GM23338 (cell line): ENCODE results near the gene CANT1. TPM values are rescaled to one million over a fixed set of nuclear protein-coding genes. Genes with fewer than 3 reads are reported as not detected.
A peak's percentile ranks its signal among the peaks of the same experiment; 100 is the strongest.

Experiments
- ATAC-seq: fragments of 200-7000 bp; cut with Tn5 transposase; 3 replicates; pipeline ENCODE4 v1.9.1; 2020
- DNase-seq: peaks from one replicate; pipeline ENCODE4 v3.0.0-alpha.2; 2015; ENCODE audit warnings: low spot score
- H2AFZ ChIP-seq: fragments of 200-600 bp; sonication (generic); 2 replicates; pipeline ENCODE4 v1.8.0; 2016; ENCODE audit warnings: antibody characterized with exemption, mild to moderate bottlenecking, moderate library complexity
- H3F3A ChIP-seq: fragments of 200-600 bp; sonication (generic); replicated peaks from 2 replicates; pipeline ENCODE4 v1.8.0; 2017; ENCODE audit warnings: antibody characterized with exemption, mixed run types, low read depth
- H3K27ac ChIP-seq: fragments of 200-600 bp; sonication (generic); 2 replicates; pipeline ENCODE4 v1.6.1; 2016; ENCODE audit warnings: low read depth
- H3K27me3 ChIP-seq: fragments of 200-600 bp; sonication (generic); 2 replicates; pipeline ENCODE4 v1.8.0; 2016; ENCODE audit warnings: mild to moderate bottlenecking, mixed run types, moderate library complexity; ENCODE audit not compliant: insufficient read depth
- H3K36me3 ChIP-seq: fragments of 200-600 bp; sonication (generic); 2 replicates; pipeline ENCODE4 v1.8.0; 2016; ENCODE audit warnings: mild to moderate bottlenecking; ENCODE audit not compliant: insufficient read depth
- H3K4me1 ChIP-seq: fragments of 200-600 bp; sonication (generic); 2 replicates; pipeline ENCODE4 v1.8.0; 2016; ENCODE audit warnings: mild to moderate bottlenecking, moderate library complexity; ENCODE audit not compliant: insufficient read depth
- H3K4me2 ChIP-seq: fragments of 200-600 bp; sonication (generic); 2 replicates; pipeline ENCODE4 v1.7.1; 2017; ENCODE audit warnings: mixed run types
- H3K4me3 ChIP-seq: fragments of 200-600 bp; sonication (generic); 2 replicates; pipeline ENCODE4 v1.6.1; 2016; ENCODE audit warnings: mixed run types
- H3K79me2 ChIP-seq: fragments of 200-600 bp; sonication (generic); replicated peaks from 2 replicates; pipeline ENCODE4 v1.8.0; 2017; ENCODE audit warnings: mild to moderate bottlenecking; ENCODE audit not compliant: insufficient read depth
- H3K9me2 ChIP-seq: fragments of 200-600 bp; sonication (generic); 2 replicates; pipeline ENCODE4 v1.8.0; 2017; ENCODE audit not compliant: insufficient read depth
- H4K20me1 ChIP-seq: fragments of 200-600 bp; sonication (generic); replicated peaks from 2 replicates; pipeline ENCODE4 v1.8.0; 2017; ENCODE audit warnings: mild to moderate bottlenecking; ENCODE audit not compliant: insufficient read depth
- H3K27ac Mint-ChIP-seq: 2 replicates; pipeline ENCODE4 v1.8.0; 2020; ENCODE audit warnings: inconsistent platforms, mild to moderate bottlenecking, moderate library complexity, mixed read lengths
- H3K27me3 Mint-ChIP-seq: 3 replicates; pipeline ENCODE4 v1.8.0; 2022; ENCODE audit warnings: low read depth, mild to moderate bottlenecking, moderate library complexity, mixed read lengths, inconsistent platforms; ENCODE audit not compliant: insufficient read depth, poor library complexity
- H3K36me3 Mint-ChIP-seq: 3 replicates; pipeline ENCODE4 v1.8.0; 2021; ENCODE audit warnings: low read depth, mild to moderate bottlenecking, inconsistent platforms, moderate library complexity, mixed read lengths
- H3K4me1 Mint-ChIP-seq: 3 replicates; pipeline ENCODE4 v1.8.0; 2020; ENCODE audit warnings: mild to moderate bottlenecking, inconsistent platforms, mixed read lengths
- H3K4me3 Mint-ChIP-seq: 3 replicates; pipeline ENCODE4 v1.8.0; 2021; ENCODE audit warnings: moderate library complexity, mild to moderate bottlenecking, inconsistent platforms, mixed read lengths
- H3K9me3 Mint-ChIP-seq: 3 replicates; pipeline ENCODE4 v1.8.0; 2020; ENCODE audit warnings: moderate library complexity, mild to moderate bottlenecking, inconsistent platforms, mixed read lengths
- CREB1 ChIP-seq: fragments of 250-450 bp; sonication (Bioruptor Pico); IDR thresholded peaks from 2 replicates; pipeline ENCODE4 v1.5.0; 2020; ENCODE audit warnings: low read depth, mild to moderate bottlenecking, moderate library complexity
- CTCF ChIP-seq, 2 experiments: fragments of 200-600 bp in 1 of 2; sonication (generic) in 1 of 2; conservative IDR thresholded peaks; 2 replicates each; pipeline versions ENCODE4 v1.5.1 to v1.6.1; 2016 to 2017; ENCODE audit warnings: antibody characterized with exemption in 2 of 2, low read depth in 2 of 2, mild to moderate bottlenecking in 2 of 2, moderate library complexity in 1 of 2
- ETS1 ChIP-seq: IDR thresholded peaks from 2 replicates; pipeline ENCODE4 v1.6.1; 2016; ENCODE audit warnings: antibody characterized with exemption
- EZH2 ChIP-seq: fragments of 200-600 bp; sonication (generic); IDR thresholded peaks from one replicate; pipeline ENCODE4 v1.8.0; 2017; ENCODE audit warnings: antibody characterized with exemption, mild to moderate bottlenecking, low read depth; ENCODE audit not compliant: unreplicated experiment
- EZH2phosphoT487 ChIP-seq: fragments of 200-600 bp; sonication (generic); IDR thresholded peaks from one replicate; pipeline ENCODE4 v1.8.1; 2018; ENCODE audit warnings: antibody characterized with exemption; ENCODE audit not compliant: unreplicated experiment
- JUNB ChIP-seq: IDR thresholded peaks from one replicate; pipeline ENCODE4 v1.6.1; 2016; ENCODE audit warnings: antibody characterized with exemption; ENCODE audit not compliant: unreplicated experiment
- NANOG ChIP-seq: IDR thresholded peaks from 2 replicates; pipeline ENCODE4 v1.6.1; 2016; ENCODE audit warnings: antibody characterized with exemption, borderline replicate concordance
- POLR2AphosphoS5 ChIP-seq: IDR thresholded peaks from 2 replicates; pipeline ENCODE4 v1.6.1; 2016; ENCODE audit warnings: antibody characterized with exemption, low read depth
- REST ChIP-seq: IDR thresholded peaks from one replicate; pipeline ENCODE4 v1.6.1; 2018; ENCODE audit warnings: antibody characterized with exemption; ENCODE audit not compliant: unreplicated experiment
- STAT1 ChIP-seq: IDR thresholded peaks from one replicate; pipeline ENCODE4 v1.6.1; 2016; ENCODE audit warnings: antibody characterized with exemption; ENCODE audit not compliant: unreplicated experiment
- ZNF114 ChIP-seq: fragments of 250-450 bp; sonication (Bioruptor Pico); IDR thresholded peaks from 2 replicates; pipeline ENCODE4 v1.5.0; 2020; ENCODE audit warnings: mild to moderate bottlenecking, moderate library complexity
- ZNF331 ChIP-seq: fragments of 250-450 bp; sonication (Bioruptor Pico); IDR thresholded peaks from 2 replicates; pipeline ENCODE4 v1.5.0; 2020; ENCODE audit warnings: low read depth, mild to moderate bottlenecking, moderate library complexity
- polyA plus RNA-seq: library from polyadenylated mRNA; unstranded; fragments of >200 nt; fragmentation: Nextera tagmentation; extraction: Ambion mirVana; gene quantifications from 2 replicates; pipeline ENCODE4 v1.2.1, GENCODE V29; 2016
- total RNA-seq: library from RNA; depleted of rRNA; stranded (reverse); fragments of >200 nt; shearing (Covaris generic); gene quantifications from 2 replicates; pipeline ENCODE4 v1.2.3, GENCODE V29; 2014

The CANT1 gene
- total and polyA plus RNA-seq, 2 experiments from 2014 or later: 5.9 to 38.8 TPM

GRCh38 chr17:78973792-78974520 is 35.6 kb downstream of the CANT1 start:
- Histone ChIP-seq H2AFZ (no peak overlapping the region), H3K4me3 (no peak overlapping the region), H3K4me2 (no peak overlapping the region), H3K79me2 (no peaks in the 10 kb centered on the region), H3K36me3 (no peaks in the 10 kb centered on the region), H3K9me2 (no peaks in the 10 kb centered on the region), H4K20me1 (no peaks in the 10 kb centered on the region), H3F3A (0 out of 2 replicates have a peak, but pooled peaks cover 4% of the 10 kb centered on the region), H3K4me1 (no peaks in the 10 kb centered on the region), H3K27me3 (no peaks in the 10 kb centered on the region), H3K27ac (no peak overlapping the region)
- DNase-seq: no peak
- H3K4me3 Mint-ChIP-seq: no peak overlapping the region
- no peak for ATAC-seq
- H3K9me3 Mint-ChIP-seq: no peaks in the 10 kb centered on the region
- peaks cover 16% of the 10 kb centered on the region for H3K27me3 Mint-ChIP-seq
- no peak overlapping the region for H3K27ac Mint-ChIP-seq
- H3K4me1 Mint-ChIP-seq: peaks cover 24% of the 10 kb centered on the region
- H3K36me3 Mint-ChIP-seq: peaks cover 13% of the 10 kb centered on the region
- TF ChIP-seq CTCF (conservative IDR thresholded peaks at IDR 0.05; ENCODE audit: low read depth in 2 of 2): no peak
- no peak for TF ChIP-seq EZH2phosphoT487
- no peak for TF ChIP-seq STAT1
- TF ChIP-seq EZH2: no peak
- no peak for TF ChIP-seq JUNB
- no peak for TF ChIP-seq CREB1 (CRISPR knock-in tag)
- TF ChIP-seq ZNF114 (CRISPR knock-in tag): no peak
- TF ChIP-seq REST: no peak

GRCh38 chr17:78973196-78973595 is 36.4 kb downstream of the CANT1 start:
- peak; percentile 38 for ATAC-seq
- Histone ChIP-seq H3K27ac (no peak overlapping the region), H3K4me1 (no peaks in the 10 kb centered on the region), H2AFZ (no peak overlapping the region), H3K79me2 (no peaks in the 10 kb centered on the region), H3K9me2 (no peaks in the 10 kb centered on the region), H3K4me3 (no peak overlapping the region), H3K36me3 (no peaks in the 10 kb centered on the region), H3K27me3 (no peaks in the 10 kb centered on the region), H4K20me1 (no peaks in the 10 kb centered on the region), H3F3A (0 out of 2 replicates have a peak, but pooled peaks cover 4% of the 10 kb centered on the region), H3K4me2 (no peak overlapping the region)
- H3K36me3 Mint-ChIP-seq: peaks cover 13% of the 10 kb centered on the region
- H3K9me3 Mint-ChIP-seq: no peaks in the 10 kb centered on the region
- H3K4me3 Mint-ChIP-seq: no peak overlapping the region
- no peak overlapping the region for H3K27ac Mint-ChIP-seq
- peaks cover 17% of the 10 kb centered on the region for H3K27me3 Mint-ChIP-seq
- DNase-seq: peak; percentile 60
- H3K4me1 Mint-ChIP-seq: peaks cover 24% of the 10 kb centered on the region
- TF ChIP-seq EZH2 (no peak), NANOG (no peak), POLR2AphosphoS5 (no peak), ETS1 (no peak), STAT1 (no peak), ZNF331 (CRISPR knock-in tag) (no peak), ZNF114 (CRISPR knock-in tag) (no peak)
